Heart right ventricle (tissue), 16 donors: ENCODE data around the gene GPATCH1. TPM values are rescaled to one million over a fixed set of nuclear protein-coding genes. Genes with fewer than 3 reads are reported as not detected.

Experiments used
- ATAC-seq, 8 donors: fragments of 200-7000 bp; cut with Tn5 transposase; one replicate each; pipeline ENCODE4 v1.9.1; 2020; ENCODE audit warnings: mild to moderate bottlenecking in 8 of 8, moderate library complexity in 8 of 8, moderate number of reproducible peaks in 1 of 8
- DNase-seq, 2 donors: peaks; one replicate each; pipeline ENCODE4 v3.0.0-alpha.2; 2020
- H3K27ac ChIP-seq, 10 donors: fragments of 200-600 bp; sonication (generic) in 2 of 10; one replicate each; pipeline versions ENCODE4 v1.5.0 to v1.8.0; 2020 to 2022; ENCODE audit warnings: mild to moderate bottlenecking in 3 of 10
- H3K27me3 ChIP-seq, 7 donors: fragments of 200-600 bp; one replicate each; pipeline ENCODE4 v1.8.0; 2021 to 2022; ENCODE audit warnings: mild to moderate bottlenecking in 2 of 7
- H3K36me3 ChIP-seq, 9 donors: fragments of 200-600 bp; sonication (generic) in 1 of 9; one replicate each; pipeline versions ENCODE4 v1.5.0 to v1.8.0; 2020 to 2022; ENCODE audit warnings: mild to moderate bottlenecking in 2 of 9
- H3K4me1 ChIP-seq, 9 donors: fragments of 200-600 bp; sonication (generic) in 1 of 9; one replicate each; pipeline versions ENCODE4 v1.5.0 to v1.8.0; 2020 to 2022; ENCODE audit warnings: mild to moderate bottlenecking in 4 of 9
- H3K4me3 ChIP-seq, 10 donors: fragments of 200-600 bp; sonication (generic) in 2 of 10; one replicate each; pipeline versions ENCODE4 v1.5.0 to v1.8.0; 2020 to 2022; ENCODE audit warnings: mild to moderate bottlenecking in 7 of 10, moderate library complexity in 2 of 10
- H3K9me3 ChIP-seq, 11 donors: fragments of 200-600 bp in 10 of 11; sonication (generic) in 2 of 11; one replicate each; pipeline versions ENCODE4 v1.5.0 to v1.8.0; 2013 to 2022; ENCODE audit warnings: mild to moderate bottlenecking in 2 of 11, control low read depth in 1 of 11, moderate library complexity in 1 of 11
- CTCF ChIP-seq, 9 donors: fragments of 200-600 bp; sonication (generic) in 2 of 9; IDR thresholded peaks; one replicate each; pipeline versions ENCODE4 v1.5.0 to v1.8.0; 2021 to 2022; ENCODE audit warnings: antibody characterized with exemption in 9 of 9, mild to moderate bottlenecking in 5 of 9, moderate library complexity in 1 of 9
- WGBS, 2 donors: extraction: QIAGEN DNeasy Blood & Tissue Kit; methylation state at CpG; one replicate each; pipeline ENCODE4 v1.1.7; 2013; ENCODE audit warnings: inconsistent platforms in 1 of 2; 5-methylcytosine and 5-hydroxymethylcytosine counted together
- intact Hi-C, 10 donors: fragments of 100-400 bp; cut with DNase I; formaldehyde crosslinking; loops; one replicate each; pipeline versions ENCODE4 v1.11.1 to v1.14.2; 2022
- polyA plus RNA-seq, 2 donors: library from polyadenylated mRNA; stranded (reverse); fragments of 200-250 nt; gene quantifications; one replicate each; pipeline ENCODE4 v1.2.3, GENCODE V29; 2013
- total RNA-seq, 10 donors: library from RNA; stranded (reverse); fragmentation: NEBNext Ultra II Directional in 3 of 10; extraction: Animal tissue kit (Norgen Biotek cat#: 25700) in 3 of 10; gene quantifications; one replicate each; pipeline versions ENCODE4 v1.2.1 to v1.2.4, GENCODE V29; 2021 to 2023
- donor health status: Arrhythmogenic right ventricular cardiomyopathy.
- donor health status: ischemic (EF 13 %, LVEDD 7.1; RV severe dilation, severe dysfunction).
- donor health status: healthy with polysubstance abuse.
- donor health status: DM: no; HTN: yes; CAD: no.
- donor health status: DM: no; HTN: no; CAD: no.
- donor health status: ischemic (EF 25% LVEDD 6.9; RV normal size, moderate dysfunction).
- donor health status: ischemic (EF 25% LVEDD 5.7; RV mildly dilated, moderate dysfunction).
- donor health status: healthy.
- donor health status: DM: yes; HTN: yes; CAD: no.
- donor health status: Ischemic cardiomyopathy.
- donor health status: ischemic (EF 35%, LVEDD 5.7; RV mildly dilated, moderate dysfunction).
- donor health status: nonischemic (EF 11% LVEDD 7.7; RV severe dilation, severe dysfunction).
- donor health status: DM: yes; HTN: yes; CAD: no.
- donor health status: PGD.
- donor health status: ischemic (EF 29% LVEDD 5.4; RV normal size, mild dysfunction).
- donor health status: nonischemic (EF 23%, LVEDD 6.1; RV moderate dilation, normal function).

The GPATCH1 gene
- total and polyA plus RNA-seq, 12 donors: 3.1 to 7.4 (median 5.1) TPM

DNA sequence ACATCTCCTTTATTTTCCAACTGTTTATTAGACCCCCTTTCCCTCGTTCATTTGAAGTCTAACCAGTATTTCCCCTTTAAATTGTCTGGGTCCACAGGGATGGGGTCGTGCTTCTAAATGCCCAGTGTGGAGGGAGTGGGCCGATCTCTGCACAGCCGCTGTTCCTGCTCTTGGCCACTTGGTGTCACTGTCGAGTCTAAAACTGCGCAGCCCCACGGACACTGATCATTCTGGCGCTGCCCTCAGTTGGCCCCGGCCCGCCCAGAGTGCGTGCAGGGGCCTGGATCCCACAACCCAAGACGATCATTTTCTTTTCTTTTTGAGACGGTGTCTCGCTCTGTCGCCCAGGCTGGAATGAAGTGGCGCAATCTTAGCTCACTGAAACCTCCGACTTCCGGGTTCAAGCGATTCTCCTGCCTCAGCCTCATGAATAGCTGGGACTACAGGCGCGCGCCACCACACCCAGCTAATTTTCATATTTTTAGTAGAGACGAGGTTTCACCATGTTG lies 63.0 kb downstream of the GPATCH1 start:
- peak; percentile 77 to 95 (median 94) for TF ChIP-seq CTCF (IDR thresholded peaks at IDR 0.05)
- H3K4me3 ChIP-seq: peak overlapping the region in 1 of 10 donors; percentile 9
- H3K36me3 ChIP-seq: no peaks in the 10 kb centered on the region
- peaks cover 0 to 18% (median 4%) of the 10 kb centered on the region in 7 donors for H3K27me3 ChIP-seq
- 28 to 32% methylated on average over 23 of the region's 23 CpGs for WGBS, 2 donors
- H3K4me1 ChIP-seq: peaks cover 0 to 7% (median 0%) of the 10 kb centered on the region in 9 donors
- ATAC-seq (peak; percentile 91 to 98 (median 96)), DNase-seq (peak; percentile 53 to 57)
- no peak overlapping the region for H3K27ac ChIP-seq
- intact Hi-C loops: loop anchor here (1.0 to 10.0 kb wide), 7 partner anchors 33 to 261 kb away; no protein-coding TSS in a partner anchor
- no peaks in the 10 kb centered on the region for H3K9me3 ChIP-seq

- H3K27ac ChIP-seq: no peak overlapping the region
- no peak for ATAC-seq
- no peak for TF ChIP-seq CTCF (IDR thresholded peaks at IDR 0.05)
- no peak for DNase-seq
- no peaks in the 10 kb centered on the region for H3K36me3 ChIP-seq
- intact Hi-C loops: loop anchor here in 2 of 10 donors (10.0 kb wide), 1 partner anchor 259 kb away; no protein-coding TSS in a partner anchor
- H3K27me3 ChIP-seq: peaks cover 0 to 14% (median 0%) of the 10 kb centered on the region in 7 donors
- peaks cover 0 to 7% (median 0%) of the 10 kb centered on the region in 9 donors for H3K4me1 ChIP-seq
- H3K9me3 ChIP-seq: no peaks in the 10 kb centered on the region
- WGBS, 2 donors: 89 to 92% methylated on average over 9 of the region's 9 CpGs
- no peak overlapping the region for H3K4me3 ChIP-seq
Measured at GRCh38 chr19:33146209-33146608, 65.2 kb downstream of the GPATCH1 start.

- Histone ChIP-seq H3K36me3 (no peaks in the 10 kb centered on the region), H3K9me3 (no peaks in the 10 kb centered on the region), H3K4me3 (no peak overlapping the region), H3K27me3 (peaks cover 0 to 6% (median 0%) of the 10 kb centered on the region in 7 donors), H3K27ac (no peak overlapping the region), H3K4me1 (peaks cover 0 to 7% (median 0%) of the 10 kb centered on the region in 9 donors)
- TF ChIP-seq CTCF (IDR thresholded peaks at IDR 0.05): no peak
- no peak for DNase-seq
- WGBS, 2 donors: 78 to 79% methylated on average over 6 of the region's 6 CpGs
- no peak for ATAC-seq
- intact Hi-C loops: loop anchor here in 2 of 10 donors (10.0 kb wide), 1 partner anchor 257 kb away; no protein-coding TSS in a partner anchor
Measured at GRCh38 chr19:33147538-33147937, 66.6 kb downstream of the GPATCH1 start.

GRCh38 chr19:33150852-33151518 lies 70.0 kb downstream of the GPATCH1 start:
- Histone ChIP-seq H3K27me3 (no peaks in the 10 kb centered on the region), H3K27ac (no peak overlapping the region), H3K9me3 (no peaks in the 10 kb centered on the region), H3K36me3 (no peaks in the 10 kb centered on the region), H3K4me3 (no peak overlapping the region), H3K4me1 (no peaks in the 10 kb centered on the region)
- no peak for DNase-seq
- intact Hi-C loops: no loop called here
- WGBS, 2 donors: 73 to 74% methylated on average over 14 of the region's 14 CpGs
- TF ChIP-seq CTCF (IDR thresholded peaks at IDR 0.05): no peak
- no peak for ATAC-seq
